ENCODE data around the gene CDKAL1.
"Not testable (repeated sequence)": the region's sequence is repeated elsewhere in the genome, so short reads cannot be mapped to it uniquely, and the experiment has no call there.

CDKAL1 gene

DNA sequence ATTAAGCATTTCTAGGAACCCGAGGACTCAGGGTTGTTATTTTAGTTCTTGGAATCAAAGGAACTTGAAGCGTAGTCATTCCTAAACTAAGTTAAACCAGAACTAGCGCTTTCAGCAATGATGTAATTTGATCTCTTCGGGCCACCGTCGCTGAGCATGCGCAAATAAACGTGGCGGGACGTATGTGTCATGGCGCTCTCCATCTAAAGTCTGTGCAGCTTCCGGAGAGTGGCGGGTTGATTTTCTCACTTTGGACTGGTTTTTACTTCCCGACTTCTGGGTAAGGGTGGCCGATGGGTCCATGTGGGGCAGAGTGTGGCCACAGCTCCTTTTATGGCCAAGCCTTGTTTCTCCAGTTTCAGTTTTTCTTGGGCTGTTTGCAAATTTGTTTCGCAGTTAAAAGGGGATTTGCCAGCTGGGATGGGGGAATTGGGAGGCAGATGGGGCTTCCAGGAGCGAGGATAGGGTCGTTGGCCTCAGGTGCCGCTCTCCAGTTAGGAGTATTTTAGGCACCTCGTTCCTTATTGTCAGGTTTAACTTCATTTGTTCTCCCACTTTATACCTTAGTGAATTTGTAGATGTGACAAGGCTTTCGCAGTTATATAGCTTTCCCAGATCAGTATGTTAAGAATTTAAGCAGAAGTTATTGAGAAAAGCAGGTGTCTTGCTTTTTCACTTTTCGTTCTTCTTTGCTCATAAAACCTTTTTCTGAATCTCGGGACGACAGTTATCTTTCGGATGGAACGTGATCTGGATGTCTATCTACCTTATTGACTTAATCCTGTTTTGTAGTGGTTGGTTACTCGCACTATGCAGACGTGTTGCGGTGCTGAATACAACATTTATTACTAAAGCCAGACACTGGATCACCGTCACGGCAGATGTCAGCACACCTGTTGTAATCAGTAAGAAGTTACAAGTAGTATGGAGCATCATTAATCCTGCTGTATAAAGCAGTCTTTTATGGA lies at the start of gene CDKAL1:
CDKAL1 (plus strand) TSS at position 163 of the 968 bp plus-strand sequence. CDS start 11,894 bp downstream, outside the sequence.
- peak; percentile 84 for DNase-seq

DNA sequence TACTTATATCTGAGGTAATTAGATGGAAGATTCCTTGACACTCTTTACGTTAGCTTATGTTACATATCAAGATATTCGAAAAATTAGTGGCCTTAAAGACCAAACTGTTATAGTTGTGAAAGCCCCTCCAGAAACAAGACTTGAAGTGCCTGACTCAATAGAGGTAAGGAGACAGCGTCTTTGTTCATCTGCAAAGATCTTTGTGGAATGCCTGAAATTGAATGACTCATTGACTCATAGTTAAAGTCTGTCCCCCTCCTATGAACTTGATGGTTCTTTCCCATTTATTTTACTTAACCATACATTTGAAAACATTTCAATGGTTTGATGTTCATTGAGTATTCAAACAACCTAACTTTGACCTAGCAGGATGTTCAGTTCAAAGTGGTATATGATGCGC lies 47.6 kb upstream of the CDKAL1 start:
- no peak for DNase-seq

DNA sequence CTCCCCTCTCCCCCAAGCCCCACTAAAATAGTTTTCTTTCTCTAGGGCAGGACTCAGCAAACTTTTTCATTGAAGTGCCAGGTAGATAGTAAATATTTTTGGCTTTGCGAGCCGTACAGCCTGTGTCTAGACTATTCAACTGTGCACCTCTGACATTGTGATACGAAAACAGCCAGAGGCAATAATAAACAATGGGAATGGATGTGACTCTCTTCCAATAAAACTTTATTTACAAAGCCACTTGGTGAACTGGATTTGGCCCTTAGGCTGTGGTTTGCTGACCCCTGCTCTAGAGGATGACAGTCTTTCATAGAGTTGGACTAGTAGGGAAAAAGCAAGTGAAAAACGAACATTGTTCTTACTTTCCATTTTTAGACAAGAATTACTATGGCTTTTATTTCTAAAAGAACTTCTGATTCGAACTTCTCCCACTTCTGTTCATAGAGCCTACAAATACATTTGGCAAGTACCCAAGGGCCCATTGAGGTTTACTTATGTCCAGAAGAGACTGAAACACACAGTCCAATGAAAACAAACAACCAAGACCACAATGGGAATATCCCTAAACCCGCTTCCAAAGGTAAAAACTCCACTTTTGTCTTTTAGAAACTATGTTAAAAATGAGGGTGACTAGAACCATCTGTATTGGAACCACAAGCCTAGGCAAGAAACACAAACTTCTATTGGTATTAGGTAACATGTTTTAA lies 46.4 kb upstream of the CDKAL1 start:
- DNase-seq: no peak

DNA sequence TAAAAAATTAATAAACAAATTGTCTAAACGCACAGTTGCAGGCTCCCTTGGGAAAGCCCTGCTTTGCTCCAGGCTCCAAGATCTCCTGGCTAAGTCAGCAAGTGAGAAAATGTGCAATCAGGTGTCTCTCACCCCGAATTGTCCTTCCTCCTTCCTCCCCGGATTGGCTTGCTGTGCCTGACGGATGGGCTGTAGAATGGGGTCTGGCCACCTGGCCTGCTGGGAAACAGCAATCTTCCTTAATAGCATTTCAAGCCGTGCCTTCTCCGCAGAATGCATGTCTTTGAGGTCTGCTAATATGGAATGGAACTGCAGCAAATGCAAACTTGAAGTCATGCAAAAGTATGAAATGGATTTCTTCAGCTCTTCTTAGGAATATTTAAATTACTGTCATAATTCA lies 43.7 kb upstream of the CDKAL1 start:
- no peak for DNase-seq

DNA sequence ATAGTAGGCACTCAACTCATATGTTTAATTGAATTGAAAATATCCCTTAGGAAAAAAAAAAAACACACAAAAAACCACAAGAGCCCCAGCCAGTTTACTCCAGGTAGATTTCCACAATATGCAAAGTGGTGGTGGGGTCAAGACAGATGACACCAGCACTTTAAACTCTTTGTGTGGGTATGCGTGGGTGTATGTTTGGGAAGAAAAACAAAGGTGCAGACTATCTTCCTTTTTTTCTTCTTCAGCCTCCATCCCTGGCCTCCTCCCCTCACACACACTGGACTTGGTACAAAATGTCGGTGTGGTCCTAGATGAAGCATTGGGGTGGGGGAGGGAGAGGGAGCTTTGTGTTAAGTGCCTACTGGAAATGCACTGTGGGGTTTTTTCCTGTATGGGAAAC lies 42.2 kb upstream of the CDKAL1 start:
- no peak for DNase-seq

DNA sequence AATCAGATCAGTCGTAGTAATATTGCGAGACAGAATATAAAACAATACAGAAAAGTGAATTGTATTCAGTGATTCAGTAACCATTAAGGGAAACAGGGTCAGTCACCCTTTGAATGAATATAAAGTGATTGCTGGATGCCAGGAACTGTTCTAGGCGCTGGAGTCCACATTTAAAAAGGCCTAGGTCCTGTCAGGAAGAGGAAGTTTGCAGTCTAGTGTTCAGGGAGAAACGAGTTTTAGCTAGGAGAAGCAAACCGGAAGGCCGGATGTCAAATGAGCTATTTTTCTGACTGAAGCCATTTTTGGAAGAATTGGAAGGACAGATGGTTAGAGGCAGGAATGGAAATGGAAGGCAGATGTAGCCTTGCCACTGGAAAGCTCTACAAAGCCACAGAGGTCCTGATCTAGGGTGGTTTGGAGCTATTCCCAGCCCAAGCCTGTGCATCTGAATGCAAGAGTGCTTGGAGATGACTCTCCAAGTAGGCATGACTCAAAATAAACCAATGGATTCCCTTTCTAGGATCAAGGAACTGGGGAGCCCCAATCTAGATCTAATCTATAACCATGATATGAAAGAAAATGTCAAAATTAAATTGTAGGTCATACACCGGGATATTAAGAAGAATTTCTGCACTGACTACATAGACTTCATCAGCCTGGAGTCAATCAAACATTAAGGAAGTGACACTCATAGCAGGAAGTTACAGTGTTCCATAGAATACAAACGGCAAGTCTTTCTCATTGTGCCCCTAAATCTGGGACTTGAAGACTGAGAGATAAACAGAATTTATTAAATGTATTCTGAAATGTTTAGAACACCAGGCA lies 36.8 kb upstream of the CDKAL1 start:
- DNase-seq: no peak

DNA sequence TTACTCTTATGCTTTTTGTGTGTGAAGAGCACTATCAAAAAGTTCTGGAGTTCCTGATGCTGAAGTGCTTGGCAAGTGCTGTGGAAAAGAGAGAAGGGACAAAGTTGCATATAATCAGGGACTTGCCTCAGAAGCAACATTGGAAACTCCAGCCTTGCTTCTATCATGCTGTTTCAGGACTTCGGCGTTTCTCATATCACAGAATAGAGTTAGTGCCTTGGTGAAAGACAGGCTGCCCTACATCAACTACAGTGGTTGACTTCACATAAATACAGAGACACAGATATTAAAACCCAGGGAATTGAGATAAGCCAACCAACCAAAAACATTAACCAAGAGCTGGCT lies 36.2 kb upstream of the CDKAL1 start:
- DNase-seq: no peak

DNA sequence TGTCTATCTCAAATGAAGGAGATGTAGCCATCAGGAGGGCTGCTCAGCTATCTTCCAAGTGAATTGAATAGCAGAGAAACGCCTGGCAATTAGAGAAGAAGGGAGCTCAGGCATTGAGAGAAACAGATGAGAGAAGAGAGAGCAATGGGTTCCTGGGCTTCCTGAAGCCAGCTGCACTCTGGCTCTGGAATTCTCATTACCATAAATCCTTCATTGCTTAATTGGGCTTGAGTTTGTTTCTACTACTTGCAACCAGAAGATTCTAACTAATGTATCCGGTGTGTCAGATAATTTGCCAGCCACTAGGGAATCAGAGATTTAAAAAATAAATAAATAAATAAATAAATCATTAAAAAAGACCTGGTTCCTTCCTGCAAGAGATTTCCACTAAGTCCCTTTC lies 25.0 kb upstream of the CDKAL1 start:
- no peak for DNase-seq

DNA sequence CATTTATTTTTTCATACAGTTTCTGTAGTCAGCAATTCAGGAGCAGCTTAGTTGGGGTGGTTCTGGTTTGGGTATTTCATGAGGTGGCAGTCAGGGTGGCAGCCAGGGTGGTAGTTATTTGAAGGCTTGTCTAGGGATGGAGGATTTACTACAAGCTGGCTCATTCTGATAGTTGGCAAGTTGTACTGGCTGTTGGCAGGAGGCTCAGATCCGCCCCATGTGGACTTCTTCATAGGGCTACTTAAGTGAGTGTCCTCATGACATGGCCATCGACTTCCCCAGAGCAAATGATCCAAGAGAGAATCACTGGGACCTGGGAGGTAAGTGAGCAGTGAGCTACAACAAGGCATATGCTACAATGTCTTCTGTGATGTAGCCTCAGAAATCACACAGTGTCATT lies 22.4 kb upstream of the CDKAL1 start:
- DNase-seq: no peak

DNA sequence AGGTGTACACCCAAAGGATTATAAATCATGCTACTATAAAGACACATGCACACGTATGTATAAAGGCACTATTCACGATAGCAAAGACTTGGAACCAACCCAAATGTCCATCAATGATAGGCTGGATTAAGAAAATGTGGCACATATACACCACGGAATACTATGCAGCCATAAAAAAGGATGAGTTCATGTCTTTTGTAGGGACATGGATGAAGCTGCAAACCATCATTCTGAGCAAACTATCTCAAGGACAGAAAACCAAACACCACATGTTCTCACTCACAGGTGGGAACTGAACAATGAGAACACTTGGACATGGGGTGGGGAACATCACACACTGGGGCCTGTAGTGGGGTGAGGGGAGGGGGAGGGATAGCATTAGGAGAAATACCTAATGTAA lies 9.0 kb upstream of the CDKAL1 start:
- DNase-seq: not testable (repeated sequence)

DNA sequence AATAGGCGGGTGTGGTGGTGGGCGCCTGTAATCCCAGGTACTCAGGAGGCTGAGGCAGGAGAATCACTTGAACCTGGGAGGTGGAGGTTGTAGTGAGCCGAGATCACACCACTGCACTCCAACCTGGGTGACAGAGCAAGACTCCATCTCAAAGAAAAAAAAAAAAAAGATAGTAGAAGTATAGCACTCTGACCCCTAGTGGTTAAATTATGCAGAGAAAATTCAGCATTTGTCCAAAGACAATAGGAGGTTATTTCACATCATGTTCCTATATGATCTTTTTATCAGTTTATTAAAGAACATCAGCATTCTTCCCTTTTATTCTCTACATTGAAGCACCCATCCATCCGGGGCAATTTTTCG lies 5.2 kb upstream of the CDKAL1 start:
- DNase-seq: peak; percentile 10

DNA sequence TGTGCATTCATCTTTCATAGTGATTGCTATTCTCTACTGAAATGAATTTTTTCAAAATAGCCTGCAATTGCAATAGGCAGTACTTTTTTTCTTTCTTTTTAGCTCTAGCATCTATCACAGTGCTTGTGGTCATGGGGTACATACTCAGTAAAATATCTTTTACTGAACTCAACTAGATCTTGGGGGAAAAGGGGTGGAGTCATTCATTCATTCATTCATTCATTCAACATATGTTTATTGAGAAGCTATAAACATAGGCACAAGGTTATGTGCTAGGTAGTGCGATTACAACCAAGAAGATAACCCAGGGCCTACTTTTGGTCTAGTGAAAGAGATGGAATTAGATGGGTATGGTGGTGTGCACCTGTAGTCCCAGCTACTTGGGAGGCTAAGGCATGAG lies 1.4 kb upstream of the CDKAL1 start:
- DNase-seq: no peak

DNA sequence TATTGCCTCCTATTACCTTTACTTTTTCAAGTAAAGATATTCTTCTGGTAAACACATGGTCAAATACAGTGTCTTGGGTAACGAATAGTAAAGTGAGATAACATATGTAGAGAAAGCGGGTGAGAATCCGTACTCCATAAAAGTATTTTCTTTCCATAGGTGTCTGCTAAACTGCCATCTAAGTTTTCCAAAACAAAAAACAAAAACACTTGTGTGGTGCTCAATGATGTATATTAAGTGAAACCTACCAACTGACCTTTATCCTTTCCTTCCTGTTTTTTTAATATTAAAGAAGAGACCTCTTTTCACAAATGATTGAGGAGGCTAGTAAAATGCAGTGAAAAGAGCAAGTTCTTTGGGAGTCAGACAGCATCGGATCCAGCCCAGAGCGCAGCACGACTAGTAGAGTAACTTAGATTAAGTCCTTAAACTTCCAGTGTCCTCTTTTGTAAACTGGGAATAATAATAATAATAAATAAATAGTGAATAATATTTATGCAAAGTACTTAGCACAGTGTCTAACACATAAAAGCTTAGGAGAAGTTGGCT lies 437 bp upstream of the CDKAL1 start:
- DNase-seq: no peak

DNA sequence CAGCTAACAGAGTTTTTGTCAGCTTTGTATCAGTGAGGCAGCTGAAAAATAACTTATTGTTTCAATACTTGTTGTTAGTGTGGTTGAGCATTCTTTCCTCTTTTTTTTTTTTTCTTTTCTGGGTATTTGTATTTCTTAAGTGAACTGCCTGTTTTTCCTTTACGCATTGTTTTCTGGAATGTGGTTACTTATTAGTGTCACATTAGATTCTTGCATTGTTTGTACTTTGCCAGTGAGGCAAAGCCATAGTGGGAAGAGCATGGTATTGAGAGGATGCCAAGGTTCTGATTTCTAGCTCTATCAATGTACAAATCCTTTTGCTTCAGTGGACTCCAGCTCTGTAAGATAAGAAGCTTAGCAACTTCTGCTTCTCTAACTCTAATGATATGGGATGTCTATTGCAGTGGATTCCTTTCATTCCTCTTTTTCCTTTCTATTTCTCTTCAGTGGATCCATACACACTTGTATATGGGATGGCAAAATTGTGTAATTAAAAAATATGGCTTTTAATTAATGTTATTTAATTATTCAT lies 3.9 kb downstream of the CDKAL1 start:
- DNase-seq: no peak

DNA sequence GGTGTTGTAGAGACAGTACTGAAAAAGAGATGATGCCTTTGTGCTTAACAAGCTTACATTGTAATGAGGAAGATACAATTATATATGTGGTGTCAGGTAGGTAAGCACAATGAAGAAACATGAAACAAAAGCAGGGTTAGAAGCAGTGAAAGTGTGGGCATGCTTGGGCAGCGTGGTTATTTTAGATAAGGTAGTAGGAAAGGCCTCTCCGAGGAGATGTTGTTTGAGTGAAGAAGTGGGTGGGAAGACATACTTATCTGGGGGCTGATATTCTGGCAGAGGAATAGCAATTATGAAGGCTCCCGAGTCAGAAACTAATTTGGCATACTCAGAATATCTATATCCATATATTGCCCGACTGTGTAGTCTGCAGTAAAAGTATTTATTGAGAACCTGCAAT lies 4.7 kb downstream of the CDKAL1 start:
- no peak for DNase-seq

DNA sequence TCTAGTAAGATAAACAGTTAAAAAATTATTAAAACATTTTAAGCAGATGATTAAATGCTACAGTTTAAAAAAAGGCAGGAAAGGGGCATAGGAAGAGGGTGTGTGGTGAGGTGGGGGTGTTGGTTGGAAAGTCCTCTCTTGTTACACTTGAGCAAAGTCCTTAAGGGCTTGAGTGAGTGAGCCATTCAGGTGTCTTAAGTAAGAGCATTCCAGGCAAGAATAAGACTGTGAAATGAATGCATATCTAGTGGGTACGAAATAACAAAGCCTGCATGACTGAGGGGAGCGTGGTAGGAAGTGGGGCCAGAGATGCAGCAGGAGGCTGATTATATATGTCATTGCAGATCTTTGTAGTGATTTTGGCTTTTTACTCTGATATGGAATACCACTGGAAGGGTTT lies 5.1 kb downstream of the CDKAL1 start:
- DNase-seq: no peak

DNA sequence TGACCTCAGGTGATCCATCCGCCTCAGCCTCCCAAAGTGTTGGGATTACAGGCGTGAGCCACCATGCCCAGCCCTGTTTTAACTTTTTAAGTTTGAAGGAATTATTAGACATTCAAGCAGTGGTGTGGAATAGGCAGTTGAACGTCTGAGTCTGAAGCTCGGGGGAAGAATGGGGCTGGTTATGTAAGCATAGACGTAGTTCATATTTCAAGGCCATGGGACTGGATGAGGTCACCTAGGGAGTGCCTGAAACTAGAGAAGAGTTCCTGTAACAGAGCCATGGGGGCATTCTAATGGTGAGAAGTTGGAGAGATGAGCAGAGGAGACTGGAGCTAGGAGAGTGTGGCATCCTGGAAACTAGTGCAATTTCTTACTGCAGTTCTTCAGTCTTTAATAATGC lies 6.4 kb downstream of the CDKAL1 start:
- no peak for DNase-seq

DNA sequence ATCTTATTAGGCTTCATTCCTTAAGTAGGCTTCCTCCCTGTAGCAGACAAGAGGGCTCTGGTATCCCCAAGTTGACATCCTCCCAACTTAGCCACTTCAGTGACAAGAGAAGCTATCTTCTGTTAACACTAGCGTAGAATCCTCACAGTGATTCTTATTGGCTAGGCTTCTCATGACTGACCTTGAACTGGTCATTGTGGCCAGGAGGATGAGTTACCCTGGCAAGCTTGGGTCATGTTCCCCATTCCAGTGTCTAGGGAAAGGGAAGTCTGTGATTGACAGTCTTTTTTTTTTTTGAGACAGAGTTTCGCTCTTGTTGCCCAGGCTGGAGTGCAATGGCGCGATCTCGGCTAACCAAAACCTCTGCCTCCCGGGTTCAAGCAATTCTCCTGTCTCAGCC lies 7.1 kb downstream of the CDKAL1 start:
- DNase-seq: no peak

DNA sequence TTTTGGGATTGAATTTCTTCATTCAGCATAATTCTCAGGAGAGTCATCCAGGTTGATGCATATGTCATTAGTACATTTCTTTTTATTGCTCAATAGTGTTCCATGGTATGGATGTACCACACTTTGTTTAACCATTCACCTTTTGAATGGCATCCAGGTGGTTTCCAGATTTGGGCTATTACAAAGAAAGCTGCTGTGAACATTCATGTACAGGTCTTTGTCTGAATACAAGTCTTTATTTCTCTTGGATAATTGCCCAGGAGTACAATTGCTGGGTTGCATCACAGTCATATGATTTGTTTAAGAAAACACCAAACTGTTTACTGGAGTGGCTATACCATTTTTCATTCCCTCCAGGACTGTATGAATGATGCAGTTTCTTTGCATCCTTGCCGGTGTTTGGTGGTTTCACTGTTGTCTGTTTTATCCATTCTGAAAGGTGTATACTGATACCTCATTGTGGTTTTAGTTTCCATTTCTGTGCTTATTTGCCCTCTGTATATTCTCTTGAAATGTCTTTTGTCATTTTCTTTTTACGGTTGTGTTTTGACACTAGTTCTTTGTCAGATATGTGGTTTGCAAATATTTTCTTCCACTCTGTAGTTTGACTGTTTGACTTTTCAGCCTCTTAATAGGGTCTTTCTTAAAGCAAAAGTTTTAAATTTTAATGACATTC lies 8.8 kb downstream of the CDKAL1 start:
- no peak for DNase-seq

DNA sequence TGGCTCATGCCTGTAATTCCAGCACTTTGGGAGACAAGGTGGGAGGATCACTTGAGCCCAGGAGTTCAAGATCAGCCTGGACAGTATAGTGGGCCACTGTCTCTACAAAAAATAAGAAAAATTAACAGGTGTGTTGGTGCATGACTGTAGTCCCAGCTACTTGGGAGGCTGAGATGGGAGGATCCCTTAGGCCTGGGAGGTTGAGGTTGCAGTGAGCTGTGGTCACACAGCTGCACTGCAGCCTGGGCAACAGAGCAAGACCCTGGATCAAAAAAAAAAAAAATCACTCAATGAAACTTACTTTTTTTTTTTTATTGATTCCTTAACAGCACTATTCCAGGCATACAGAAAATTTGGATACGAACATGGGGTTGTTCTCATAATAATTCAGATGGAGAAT lies 14.0 kb downstream of the CDKAL1 start:
- DNase-seq: no peak

DNA sequence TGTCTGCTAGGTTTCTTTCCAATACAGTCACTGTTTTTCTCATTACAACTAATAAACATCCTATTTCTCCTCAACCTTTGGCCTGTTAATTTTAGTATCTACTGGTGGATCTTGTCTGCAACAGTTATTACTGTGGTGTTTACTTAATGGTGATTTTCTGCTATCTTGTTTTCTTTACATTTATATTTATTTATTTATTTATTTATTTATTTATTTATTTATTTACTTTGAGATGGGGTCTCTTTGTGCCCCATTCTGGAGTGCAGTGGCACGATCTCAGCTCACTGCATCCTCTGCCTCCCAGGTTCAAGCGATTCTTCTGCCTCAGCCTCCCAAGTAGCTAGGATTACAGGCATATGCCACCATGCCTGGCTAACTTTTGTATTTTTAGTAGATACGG lies 15.1 kb downstream of the CDKAL1 start:
- DNase-seq: not testable (repeated sequence)

DNA sequence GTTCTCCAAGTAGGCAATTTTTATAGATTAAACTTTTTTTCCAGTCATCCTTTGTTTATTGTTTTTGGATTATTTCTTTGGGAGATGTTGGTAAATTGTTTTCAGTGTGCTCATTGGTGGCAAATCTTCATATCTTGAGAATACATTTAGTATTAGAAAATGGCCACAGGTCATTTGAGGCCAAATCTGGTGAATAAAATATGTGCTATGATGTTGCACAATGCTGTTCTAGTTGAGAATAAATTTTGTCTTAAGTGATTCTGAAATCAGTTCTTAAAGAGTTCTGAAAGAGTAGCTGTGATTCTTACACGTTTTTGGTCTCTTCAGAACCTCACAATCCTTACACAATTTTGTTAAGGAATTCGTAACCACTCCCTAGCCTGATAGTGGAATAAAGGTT lies 20.1 kb downstream of the CDKAL1 start:
- DNase-seq: no peak

Data from GDM1 (cell line).